Myocyte (in vitro differentiated cells): Measurements from ENCODE around the gene NDUFB2. TPM values are rescaled to one million over a fixed set of nuclear protein-coding genes. Genes with fewer than 3 reads are reported as not detected.
"Not testable (repeated sequence)": the region's sequence is repeated elsewhere in the genome, so short reads cannot be mapped to it uniquely, and the experiment has no call there.

Source experiments
- DNase-seq: peaks from one replicate; pipeline ENCODE4 v3.0.0-alpha.2; 2012; ENCODE audit warnings: low read depth
- total RNA-seq: library from RNA; depleted of rRNA; stranded (reverse); fragments of >200 nt; gene quantifications from 2 replicates; pipeline ENCODE4 v1.2.3, GENCODE V29; 2014

Gene NDUFB2
- total RNA-seq, 1 donor from 2014 or later = 434 TPM

- DNase-seq = peak; percentile 53
These were observed 24.0 kb upstream of the NDUFB2 start, which contains the start of gene ADCK2 for GRCh38 chr7:140672382-140673062. TSS of gene ADCK2 (plus strand) at chr7:140672945. CDS start at chr7:140673331, 386 bp downstream.

- peak; percentile 24 for DNase-seq
These were observed 23.3 kb upstream of the NDUFB2 start for GRCh38 chr7:140673063-140673773.

- no peak for DNase-seq
These were observed 22.7 kb upstream of the NDUFB2 start for GRCh38 chr7:140673774-140674155.

GRCh38 chr7:140674356-140674800, 22.1 kb upstream of the NDUFB2 start:
- DNase-seq = no peak

GRCh38 chr7:140674899-140675701, 21.4 kb upstream of the NDUFB2 start:
- DNase-seq = peak; percentile 91

GRCh38 chr7:140675726-140676125, 20.8 kb upstream of the NDUFB2 start:
- no peak for DNase-seq

- DNase-seq = no peak
These were observed 20.2 kb upstream of the NDUFB2 start for GRCh38 chr7:140676306-140676705.

GRCh38 chr7:140676956-140677355, 19.6 kb upstream of the NDUFB2 start:
- not testable (repeated sequence) for DNase-seq

- DNase-seq = no peak
These were observed 19.0 kb upstream of the NDUFB2 start for GRCh38 chr7:140677496-140677895.

- no peak for DNase-seq
These were observed 18.3 kb upstream of the NDUFB2 start for GRCh38 chr7:140678081-140678815.

- DNase-seq = no peak
These were observed 17.7 kb upstream of the NDUFB2 start for GRCh38 chr7:140678816-140679130.

- no peak for DNase-seq
These were observed 17.3 kb upstream of the NDUFB2 start for GRCh38 chr7:140679186-140679585.

GRCh38 chr7:140680886-140681285, 15.6 kb upstream of the NDUFB2 start:
- no peak for DNase-seq

GRCh38 chr7:140681766-140682165, 14.7 kb upstream of the NDUFB2 start:
- DNase-seq = peak; percentile 17

GRCh38 chr7:140683657-140684056, 12.9 kb upstream of the NDUFB2 start:
- DNase-seq = peak; percentile 82

GRCh38 chr7:140684066-140684950, 12.2 kb upstream of the NDUFB2 start:
- DNase-seq = no peak

GRCh38 chr7:140685407-140686087, 11.0 kb upstream of the NDUFB2 start:
- DNase-seq = no peak

GRCh38 chr7:140686921-140687320, 9.6 kb upstream of the NDUFB2 start:
- DNase-seq = no peak

GRCh38 chr7:140688341-140688740, 8.2 kb upstream of the NDUFB2 start:
- DNase-seq = no peak
